Thyroid gland (tissue), 4 donors: ENCODE data around the gene SIK3. TPM values are rescaled to one million over a fixed set of nuclear protein-coding genes. Genes with fewer than 3 reads are reported as not detected.

ENCODE experiments used
- DNase-seq, 2 donors: peaks; one replicate each; pipeline ENCODE4 v3.0.0-alpha.2; 2019
- H3K27ac ChIP-seq, 3 donors: fragments of 200-600 bp; sonication (generic); 1 replicate in 2 of 3; 2 replicates in 1 of 3; pipeline ENCODE4 v1.5.1; 2016 to 2019; ENCODE audit warnings: mild to moderate bottlenecking in 1 of 3, moderate library complexity in 1 of 3
- H3K27me3 ChIP-seq: fragments of 200-600 bp; sonication (generic); one replicate; pipeline ENCODE4 v1.5.1; 2019
- H3K36me3 ChIP-seq, 2 donors: fragments of 200-600 bp; sonication (generic); one replicate each; pipeline ENCODE4 v1.5.1; 2016 to 2019
- H3K4me1 ChIP-seq, 2 donors: fragments of 200-600 bp; sonication (generic); one replicate each; pipeline ENCODE4 v1.5.1; 2017 to 2019
- H3K4me3 ChIP-seq, 3 donors: fragments of 200-600 bp; sonication (generic); replicated peaks in 1 of 3; 1 replicate in 2 of 3; 2 replicates in 1 of 3; pipeline ENCODE4 v1.5.1; 2016; ENCODE audit warnings: mild to moderate bottlenecking in 1 of 3
- H3K9me3 ChIP-seq: fragments of 200-600 bp; sonication (generic); one replicate; pipeline ENCODE4 v1.5.1; 2017
- POLR2A ChIP-seq, 2 donors: fragments of 450-650 bp; IDR thresholded peaks; one replicate each; pipeline ENCODE4 v1.6.1; 2017; ENCODE audit warnings: antibody characterized with exemption in 2 of 2, mild to moderate bottlenecking in 2 of 2, moderate library complexity in 1 of 2
- WGBS, 2 donors: methylation state at CpG; one replicate each; pipeline ENCODE4 v1.1.5; 2017; 5-methylcytosine and 5-hydroxymethylcytosine counted together
- intact Hi-C: fragments of 100-400 bp; cut with DNase I; formaldehyde crosslinking; loops from one replicate; pipeline ENCODE4 v1.15.1; 2023
- total RNA-seq, 4 donors: library from RNA; depleted of rRNA; stranded (reverse); fragments of >200 nt; gene quantifications; one replicate each; pipeline ENCODE4 v1.2.3, GENCODE V29; 2016
- TF ChIP-seq, protein P1 (sequence below), 6 experiments: fragments of 200-600 bp in 3 of 6; fragments of 450-650 bp in 3 of 6; sonication (generic) in 3 of 6; IDR thresholded peaks; one replicate each; pipeline ENCODE4 v1.5.1; 2016 to 2019; ENCODE audit warnings: antibody characterized with exemption in 6 of 6, mild to moderate bottlenecking in 2 of 6, inconsistent platforms in 1 of 6, moderate library complexity in 1 of 6

Gene SIK3
- total RNA-seq, 4 donors from 2014 or later = 46.0 to 86.3 (median 71.9) TPM

DNA sequence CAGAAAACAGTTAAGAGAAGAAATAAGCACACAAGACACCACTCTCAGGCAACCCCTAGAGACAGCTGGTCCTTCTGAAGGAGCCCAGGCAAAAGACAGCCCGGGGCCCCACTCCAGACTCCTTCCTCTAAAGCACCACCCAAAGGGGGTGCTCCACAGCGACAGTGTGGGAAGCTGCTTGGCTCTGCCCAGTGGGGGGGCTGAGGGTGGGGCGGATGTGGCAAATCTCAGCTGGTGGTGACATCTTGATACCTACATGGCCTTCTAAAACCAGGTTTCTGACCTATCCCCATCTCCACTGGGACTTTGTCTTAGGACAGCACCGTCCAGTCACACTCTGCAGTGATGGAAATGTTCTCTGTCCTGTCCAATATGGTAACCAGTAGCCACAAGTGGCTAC is 250.6 kb downstream of the SIK3 start:
- no peaks in the 10 kb centered on the region for H3K27me3 ChIP-seq
- TF ChIP-seq, protein P1, sequence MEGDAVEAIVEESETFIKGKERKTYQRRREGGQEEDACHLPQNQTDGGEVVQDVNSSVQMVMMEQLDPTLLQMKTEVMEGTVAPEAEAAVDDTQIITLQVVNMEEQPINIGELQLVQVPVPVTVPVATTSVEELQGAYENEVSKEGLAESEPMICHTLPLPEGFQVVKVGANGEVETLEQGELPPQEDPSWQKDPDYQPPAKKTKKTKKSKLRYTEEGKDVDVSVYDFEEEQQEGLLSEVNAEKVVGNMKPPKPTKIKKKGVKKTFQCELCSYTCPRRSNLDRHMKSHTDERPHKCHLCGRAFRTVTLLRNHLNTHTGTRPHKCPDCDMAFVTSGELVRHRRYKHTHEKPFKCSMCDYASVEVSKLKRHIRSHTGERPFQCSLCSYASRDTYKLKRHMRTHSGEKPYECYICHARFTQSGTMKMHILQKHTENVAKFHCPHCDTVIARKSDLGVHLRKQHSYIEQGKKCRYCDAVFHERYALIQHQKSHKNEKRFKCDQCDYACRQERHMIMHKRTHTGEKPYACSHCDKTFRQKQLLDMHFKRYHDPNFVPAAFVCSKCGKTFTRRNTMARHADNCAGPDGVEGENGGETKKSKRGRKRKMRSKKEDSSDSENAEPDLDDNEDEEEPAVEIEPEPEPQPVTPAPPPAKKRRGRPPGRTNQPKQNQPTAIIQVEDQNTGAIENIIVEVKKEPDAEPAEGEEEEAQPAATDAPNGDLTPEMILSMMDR (IDR thresholded peaks at IDR 0.05) = no peak
- no peak for TF ChIP-seq POLR2A (IDR thresholded peaks at IDR 0.05)
- peaks cover 41 to 48% of the 10 kb centered on the region in 2 donors for H3K36me3 ChIP-seq
- DNase-seq = no peak
- no peaks in the 10 kb centered on the region for H3K9me3 ChIP-seq
- WGBS, 2 donors = 91 to 95% methylated on average over 4 of the region's 4 CpGs
- intact Hi-C loops = no loop called here
- peaks cover 11 to 17% of the 10 kb centered on the region in 2 donors for H3K4me1 ChIP-seq
- no peak overlapping the region for H3K4me3 ChIP-seq
- H3K27ac ChIP-seq = no peak overlapping the region

DNA sequence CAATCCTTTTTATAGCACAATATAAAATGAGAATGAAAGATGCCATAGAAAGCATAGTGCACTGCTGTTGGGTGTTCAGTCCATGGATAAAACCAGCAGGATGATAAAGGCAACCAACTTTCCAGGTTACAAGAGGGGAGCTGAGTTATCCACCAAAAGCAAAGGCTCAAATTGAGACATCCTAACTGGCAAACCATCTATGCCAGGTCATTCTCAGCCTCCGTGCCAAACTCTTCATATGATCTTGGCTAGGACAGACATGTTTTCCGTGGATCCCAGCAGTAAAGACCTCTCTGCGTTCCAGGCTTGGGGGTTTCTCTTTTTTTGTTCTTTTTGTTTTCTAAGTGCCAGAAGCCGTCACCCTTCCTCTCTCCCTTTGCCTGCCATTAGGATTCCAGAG is 253.5 kb downstream of the SIK3 start:
- intact Hi-C loops = no loop called here
- TF ChIP-seq, protein P1 (IDR thresholded peaks at IDR 0.05) = no peak
- TF ChIP-seq POLR2A (IDR thresholded peaks at IDR 0.05) = no peak
- no peak overlapping the region for H3K27ac ChIP-seq
- H3K4me3 ChIP-seq = no peak overlapping the region
- 96 to 98% methylated on average over 4 of the region's 4 CpGs for WGBS, 2 donors
- H3K4me1 ChIP-seq = no peaks in the 10 kb centered on the region
- H3K36me3 ChIP-seq = peaks cover 41 to 48% of the 10 kb centered on the region in 2 donors
- no peaks in the 10 kb centered on the region for H3K9me3 ChIP-seq
- DNase-seq = no peak
- no peaks in the 10 kb centered on the region for H3K27me3 ChIP-seq

DNA sequence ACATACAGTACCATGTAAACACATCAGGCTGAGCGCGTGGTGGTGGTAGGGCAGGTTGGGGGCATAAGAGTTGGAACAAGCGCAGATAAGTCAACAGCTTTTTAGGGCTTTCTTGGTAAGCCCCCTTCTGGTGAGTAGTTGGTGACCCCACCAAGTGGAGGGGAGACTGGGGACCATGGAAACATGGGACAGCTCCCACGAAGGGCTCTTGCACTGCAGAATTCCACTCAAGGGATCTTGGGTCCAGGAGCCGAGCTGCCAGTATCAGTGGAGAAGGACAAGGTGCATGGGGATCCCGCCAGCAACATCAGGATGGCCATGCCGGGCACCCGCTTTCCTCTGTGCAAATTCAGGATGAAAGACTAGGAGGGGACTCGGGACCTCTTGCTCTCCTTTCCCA is 254.6 kb downstream of the SIK3 start:
- Histone ChIP-seq H3K9me3 (no peaks in the 10 kb centered on the region), H3K27me3 (no peaks in the 10 kb centered on the region), H3K27ac (no peak overlapping the region), H3K4me1 (no peaks in the 10 kb centered on the region), H3K4me3 (no peak overlapping the region), H3K36me3 (peaks cover 35 to 46% of the 10 kb centered on the region in 2 donors)
- TF ChIP-seq, protein P1 (IDR thresholded peaks at IDR 0.05) = no peak
- no peak for TF ChIP-seq POLR2A (IDR thresholded peaks at IDR 0.05)
- DNase-seq = no peak
- WGBS, 2 donors = 90 to 93% methylated on average over 9 of the region's 9 CpGs
- intact Hi-C loops = no loop called here

DNA sequence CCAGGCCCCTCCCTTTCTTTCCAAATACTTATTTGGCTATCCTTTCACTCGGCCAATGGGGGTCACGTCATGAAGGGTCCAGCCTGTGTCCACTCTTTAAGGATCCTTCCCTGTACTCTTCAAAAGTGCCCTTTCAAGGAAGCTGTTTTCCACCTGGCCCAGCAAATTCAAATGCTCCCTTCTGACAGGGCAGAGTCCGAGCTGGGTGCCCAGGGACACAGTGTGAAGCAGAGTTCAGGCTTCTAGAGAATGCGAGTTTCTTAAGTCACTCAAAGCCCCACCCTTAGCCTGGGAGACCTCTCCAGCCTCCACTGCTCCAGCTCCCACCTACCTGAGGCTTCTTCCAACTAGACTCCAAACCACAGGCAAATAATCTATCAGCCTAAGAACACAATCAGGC is 255.3 kb downstream of the SIK3 start:
- intact Hi-C loops = no loop called here
- no peak for DNase-seq
- H3K27ac ChIP-seq = no peak overlapping the region
- no peak overlapping the region for H3K4me3 ChIP-seq
- TF ChIP-seq, protein P1 (IDR thresholded peaks at IDR 0.05) = no peak
- TF ChIP-seq POLR2A (IDR thresholded peaks at IDR 0.05) = no peak
- WGBS, 2 donors = 90 to 91% methylated on average over 4 of the region's 4 CpGs
- no peaks in the 10 kb centered on the region for H3K9me3 ChIP-seq
- peaks cover 30 to 38% of the 10 kb centered on the region in 2 donors for H3K36me3 ChIP-seq
- peaks cover under 1 to 1% of the 10 kb centered on the region in 2 donors for H3K4me1 ChIP-seq
- H3K27me3 ChIP-seq = no peaks in the 10 kb centered on the region

DNA sequence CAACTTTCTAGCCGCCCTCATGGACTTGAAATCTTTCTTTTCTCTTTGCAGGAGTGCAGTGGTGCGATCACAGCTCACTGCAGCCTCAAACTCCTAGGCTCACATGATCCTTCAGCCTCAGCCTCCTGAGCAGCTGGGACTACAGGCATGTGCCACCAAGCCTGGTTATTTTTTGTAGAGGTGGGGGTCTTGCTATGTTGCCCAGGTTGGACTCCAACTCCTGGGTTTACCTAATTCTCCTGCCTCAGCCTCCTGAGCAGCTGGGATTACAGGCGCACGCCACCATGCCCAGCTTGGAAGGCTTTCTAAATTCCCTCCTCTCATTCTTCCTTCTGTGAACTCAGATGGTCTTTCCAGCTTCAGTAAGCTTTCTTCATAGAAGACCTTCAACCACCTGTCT is 256.1 kb downstream of the SIK3 start:
- Histone ChIP-seq H3K4me3 (no peak overlapping the region), H3K9me3 (no peaks in the 10 kb centered on the region), H3K4me1 (peaks cover 7 to 9% of the 10 kb centered on the region in 2 donors), H3K36me3 (peaks cover 22 to 30% of the 10 kb centered on the region in 2 donors), H3K27ac (no peak overlapping the region), H3K27me3 (no peaks in the 10 kb centered on the region)
- intact Hi-C loops = no loop called here
- 98 to 100% methylated on average over 4 of the region's 4 CpGs for WGBS, 2 donors
- DNase-seq = no peak
- TF ChIP-seq POLR2A (IDR thresholded peaks at IDR 0.05) = no peak
- TF ChIP-seq, protein P1 (IDR thresholded peaks at IDR 0.05) = no peak
